IMR-90 (cell line): ENCODE data around the gene RBPJL. TPM values are rescaled to one million over a fixed set of nuclear protein-coding genes. Genes with fewer than 3 reads are reported as not detected.

ENCODE experiments used
- ATAC-seq: fragments of 200-7000 bp; cut with Tn5 transposase; 2 replicates; pipeline ENCODE4 v1.9.1; 2020; ENCODE audit warnings: low read depth, mild to moderate bottlenecking, moderate library complexity
- BruUV-seq: library from RNA; stranded (reverse); fragments of 400-500 nt; replicated peaks from 2 replicates; lab custom pipeline; 2021; lab: Mats Ljungman, UMichigan
- CTCF ChIA-PET: fragments of 300-600 bp; formaldehyde crosslinking; extraction: SDS; loops from one replicate; lab custom pipeline; 2021; ENCODE audit warnings: antibody characterized with exemption; lab: Yijun Ruan, JAX
- POLR2A ChIA-PET: fragments of 300-600 bp; sonication (Branson Sonifier 250); formaldehyde crosslinking; loops from one replicate; lab custom pipeline; 2022; ENCODE audit warnings: antibody characterized with exemption; ENCODE audit not compliant: unreplicated experiment; lab: Charles Lee
- DNase-seq: peaks from one replicate; pipeline ENCODE4 v3.0.0; 2013
- H2AFZ ChIP-seq: replicated peaks from 2 replicates; pipeline ENCODE3; 2013; ENCODE audit warnings: low read length, mild to moderate bottlenecking; ENCODE audit not compliant: poor library complexity
- H2AK5ac ChIP-seq: 2 replicates; pipeline ENCODE4 v1.6.1; 2013; ENCODE audit warnings: low read depth, low read length, inconsistent platforms
- H2AK9ac ChIP-seq: replicated peaks from 2 replicates; pipeline ENCODE3; 2013; ENCODE audit warnings: mild to moderate bottlenecking, low read depth, low read length, moderate library complexity; ENCODE audit not compliant: poor library complexity
- H2BK120ac ChIP-seq: 2 replicates; pipeline ENCODE4 v1.6.1; 2013; ENCODE audit warnings: low read depth, low read length, inconsistent platforms
- H2BK15ac ChIP-seq: 3 replicates; pipeline ENCODE4 v1.6.1; 2013; ENCODE audit warnings: low read depth, low read length, inconsistent platforms
- H2BK20ac ChIP-seq: 2 replicates; pipeline ENCODE4 v1.6.1; 2013; ENCODE audit warnings: low read depth, mild to moderate bottlenecking, inconsistent platforms, low read length, moderate library complexity
- H2BK5ac ChIP-seq: 2 replicates; pipeline ENCODE4 v1.6.1; 2013; ENCODE audit warnings: mild to moderate bottlenecking, low read depth, low read length, inconsistent platforms; ENCODE audit not compliant: poor library complexity, severe bottlenecking
- H3K14ac ChIP-seq: replicated peaks from 2 replicates; pipeline ENCODE4 v1.6.1; 2013; ENCODE audit warnings: low read depth, low read length, inconsistent platforms
- H3K18ac ChIP-seq: 2 replicates; pipeline ENCODE4 v1.6.1; 2013; ENCODE audit warnings: low read depth, low read length, control low read depth
- H3K23ac ChIP-seq: 2 replicates; pipeline ENCODE4 v1.6.1; 2013; ENCODE audit warnings: low read depth, low read length, inconsistent platforms
- H3K27ac ChIP-seq: 2 replicates; pipeline ENCODE4 v1.5.1; 2013; ENCODE audit warnings: mild to moderate bottlenecking, control low read depth, low read length; ENCODE audit not compliant: insufficient read depth
- H3K27me3 ChIP-seq: 2 replicates; pipeline ENCODE4 v1.6.1; 2013; ENCODE audit warnings: low read length; ENCODE audit not compliant: control insufficient read depth, insufficient read depth
- H3K36me3 ChIP-seq: 2 replicates; pipeline ENCODE4 v1.6.1; 2013; ENCODE audit warnings: low read length, mixed read lengths; ENCODE audit not compliant: control insufficient read depth, insufficient read depth
- H3K4ac ChIP-seq: 2 replicates; pipeline ENCODE4 v1.6.1; 2013; ENCODE audit warnings: low read depth, low read length, inconsistent platforms
- H3K4me1 ChIP-seq: 2 replicates; pipeline ENCODE4 v1.6.1; 2013; ENCODE audit warnings: low read length, mixed read lengths; ENCODE audit not compliant: control insufficient read depth, insufficient read depth
- H3K4me2 ChIP-seq: 2 replicates; pipeline ENCODE4 v1.6.1; 2013; ENCODE audit warnings: low read depth, mild to moderate bottlenecking, control low read depth, low read length, moderate library complexity
- H3K4me3 ChIP-seq: 2 replicates; pipeline ENCODE4 v1.5.1; 2013; ENCODE audit warnings: low read depth, mild to moderate bottlenecking, control low read depth, low read length, moderate library complexity; ENCODE audit not compliant: insufficient read depth
- H3K56ac ChIP-seq: 2 replicates; pipeline ENCODE4 v1.6.1; 2013; ENCODE audit warnings: low read length, inconsistent platforms; ENCODE audit not compliant: insufficient read depth; ENCODE audit errors: extremely low read depth
- H3K79me1 ChIP-seq, 2 experiments: 2 replicates each; pipeline ENCODE4 v1.6.1; 2013; ENCODE audit warnings: low read length in 2 of 2, inconsistent platforms in 1 of 2, low read depth in 1 of 2
- H3K9ac ChIP-seq: 2 replicates; pipeline ENCODE4 v1.6.1; 2013; ENCODE audit warnings: low read depth, low read length, control low read depth
- H3K9me1 ChIP-seq: 2 replicates; pipeline ENCODE4 v1.6.1; 2013; ENCODE audit warnings: low read length, inconsistent platforms; ENCODE audit not compliant: insufficient read depth
- H3K9me3 ChIP-seq: 2 replicates; pipeline ENCODE4 v1.6.1; 2013; ENCODE audit warnings: low read length; ENCODE audit not compliant: control insufficient read depth, insufficient read depth
- H4K20me1 ChIP-seq: 2 replicates; pipeline ENCODE4 v1.6.1; 2013; ENCODE audit warnings: low read length, inconsistent platforms; ENCODE audit not compliant: insufficient read depth
- H4K5ac ChIP-seq: 2 replicates; pipeline ENCODE4 v1.6.1; 2013; ENCODE audit warnings: mild to moderate bottlenecking, low read depth, low read length, control low read depth
- H4K8ac ChIP-seq, 2 experiments: 2 replicates each; pipeline ENCODE4 v1.6.1; 2013; ENCODE audit warnings: low read depth in 2 of 2, low read length in 2 of 2, control low read depth in 1 of 2, inconsistent platforms in 1 of 2
- H4K91ac ChIP-seq: 2 replicates; pipeline ENCODE4 v1.6.1; 2013; ENCODE audit warnings: low read depth, low read length, inconsistent platforms; ENCODE audit not compliant: insufficient read depth
- BHLHE40 ChIP-seq: fragments of 150-350 bp; IDR thresholded peaks from 2 replicates; pipeline ENCODE4 v1.6.1; 2016; ENCODE audit warnings: mild to moderate bottlenecking, low read depth, low read length
- CEBPB ChIP-seq: IDR thresholded peaks from 2 replicates; pipeline ENCODE4 v1.6.1; 2012; ENCODE audit warnings: low read depth, low read length, improper control_type of control experiment
- CHD1 ChIP-seq: IDR thresholded peaks from 2 replicates; pipeline ENCODE4 v1.6.1; 2012; ENCODE audit warnings: low read depth, low read length, improper control_type of control experiment
- FOS ChIP-seq: fragments of 150-350 bp; IDR thresholded peaks from 2 replicates; pipeline ENCODE4 v1.6.1; 2016; ENCODE audit warnings: low read depth, low read length
- MAFK ChIP-seq: IDR thresholded peaks from 2 replicates; pipeline ENCODE4 v1.6.1; 2012; ENCODE audit warnings: low read depth, low read length, improper control_type of control experiment
- MAZ ChIP-seq: IDR thresholded peaks from 2 replicates; pipeline ENCODE4 v1.6.1; 2012; ENCODE audit warnings: low read depth, mild to moderate bottlenecking, low read length, improper control_type of control experiment, moderate library complexity, borderline replicate concordance
- MXI1 ChIP-seq: IDR thresholded peaks from 2 replicates; pipeline ENCODE4 v1.6.1; 2012; ENCODE audit warnings: low read depth, mild to moderate bottlenecking, low read length, moderate library complexity, borderline replicate concordance
- NFE2L2 ChIP-seq: fragments of 150-350 bp; IDR thresholded peaks from 2 replicates; pipeline ENCODE4 v1.6.1; 2016; ENCODE audit warnings: low read depth, mild to moderate bottlenecking, low read length
- POLR2A ChIP-seq: IDR thresholded peaks from 2 replicates; pipeline ENCODE4 v1.6.1; 2012; ENCODE audit warnings: mild to moderate bottlenecking, low read depth, low read length
- RAD21 ChIP-seq: IDR thresholded peaks from 2 replicates; pipeline ENCODE4 v1.6.1; 2012; ENCODE audit warnings: low read length, improper control_type of control experiment
- RCOR1 ChIP-seq: IDR thresholded peaks from 2 replicates; pipeline ENCODE4 v1.6.1; 2012; ENCODE audit warnings: mild to moderate bottlenecking, low read length, improper control_type of control experiment; ENCODE audit not compliant: insufficient replicate concordance
- RFX5 ChIP-seq: IDR thresholded peaks from 2 replicates; pipeline ENCODE4 v1.8.0; 2012; ENCODE audit warnings: low read depth, mild to moderate bottlenecking, low read length, moderate library complexity
- SMC3 ChIP-seq: fragments of 150-350 bp; IDR thresholded peaks from 2 replicates; pipeline ENCODE4 v1.6.1; 2016; ENCODE audit warnings: low read depth, mild to moderate bottlenecking, antibody characterized with exemption, low read length, moderate library complexity
- WGBS, 2 experiments: methylation state at CpG; one replicate each; pipeline versions ENCODE4 v1.1.5 to v1.1.7; 2013; ENCODE audit warnings: missing lambda C conversion rate in 2 of 2; ENCODE audit not compliant: insufficient read length in 1 of 2; ENCODE audit errors: extremely low coverage in 2 of 2; 5-methylcytosine and 5-hydroxymethylcytosine counted together
- dilution Hi-C: fragments of 300-500 bp; cut with HindIII; formaldehyde crosslinking; loops from one replicate; pipeline ENCODE4 v1.14.3; 2018; ENCODE audit warnings: low sequenced_read_pairs; ENCODE audit not compliant: unreplicated experiment
- in situ Hi-C: fragments of 300-500 bp; cut with MboI; formaldehyde crosslinking; loops from 3 replicates; pipeline ENCODE4 v1.14.3; 2019; ENCODE audit warnings: low sequenced_read_pairs, inconsistent platforms, mixed read lengths
- intact Hi-C: fragments of 100-400 bp; cut with micrococcal nuclease; formaldehyde crosslinking; loops from 2 replicates; pipeline ENCODE4 v1.10.0; 2022
- polyA plus RNA-seq, 3 experiments: library from polyadenylated mRNA; depleted of rRNA; stranded (reverse); fragments of >200 nt; gene quantifications; 2 replicates each; pipeline ENCODE4 v1.2.3, GENCODE V29; 2012; ENCODE audit warnings: low replicate concordance in 1 of 3
- total RNA-seq: library from RNA; depleted of rRNA; stranded (reverse); fragments of >200 nt; gene quantifications from 2 replicates; pipeline ENCODE4 v1.2.3, GENCODE V29; 2012
- TF ChIP-seq, protein P1 (sequence below): fragments of 150-350 bp; IDR thresholded peaks from 2 replicates; pipeline ENCODE4 v1.6.1; 2017; ENCODE audit warnings: mild to moderate bottlenecking, antibody characterized with exemption, low read length, low read depth
- TF ChIP-seq, protein P2 (sequence below): fragments of 150-350 bp; IDR thresholded peaks from 2 replicates; pipeline ENCODE4 v1.6.1; 2016; ENCODE audit warnings: low read depth, mild to moderate bottlenecking, low read length, moderate library complexity, borderline replicate concordance
- TF ChIP-seq, protein P3 (sequence below): conservative IDR thresholded peaks from 2 replicates; pipeline ENCODE4 v1.5.1; 2012; ENCODE audit warnings: mild to moderate bottlenecking, low read depth, low read length, improper control_type of control experiment

Gene RBPJL
- total and polyA plus RNA-seq, 2 of the 4 experiments (the other 2 are of a cell fraction): not detected

DNA sequence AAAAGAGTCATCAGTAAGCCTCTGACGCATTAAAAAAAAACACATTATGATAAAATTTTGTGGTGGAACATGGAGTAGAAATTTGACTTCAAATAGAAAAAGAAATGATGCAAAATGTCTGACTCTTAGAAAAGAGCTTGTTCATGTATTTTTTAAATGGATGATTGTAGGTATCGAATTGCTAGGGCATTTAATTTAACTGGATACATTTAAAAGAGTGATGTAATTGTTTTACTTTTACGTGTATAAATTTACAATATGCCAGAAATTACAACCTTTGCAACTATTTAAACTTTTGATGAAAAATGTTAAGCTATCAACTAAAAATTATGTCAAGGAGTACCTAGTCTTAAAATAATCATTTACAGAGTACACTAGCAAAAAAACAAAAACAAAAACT is 46.1 kb downstream of the RBPJL start:
- H3K18ac ChIP-seq: no peak overlapping the region
- intact Hi-C loops (no loop called here), in situ Hi-C loops (no loop called here), dilution Hi-C loops (no loop called here)
- no peak overlapping the region for H3K14ac ChIP-seq
- H4K20me1 ChIP-seq: peaks cover 6% of the 10 kb centered on the region
- no peak overlapping the region for H3K4ac ChIP-seq
- no peak overlapping the region for H4K8ac ChIP-seq
- no peak overlapping the region for H2BK15ac ChIP-seq
- H2BK120ac ChIP-seq: no peak overlapping the region
- peaks cover 20% of the 10 kb centered on the region for H3K4me1 ChIP-seq
- DNase-seq (no peak), ATAC-seq (no peak)
- TF ChIP-seq RFX5 (no peak), CHD1 (no peak), CEBPB (no peak), RAD21 (no peak), FOS (no peak), SMC3 (no peak), BHLHE40 (no peak), MXI1 (no peak), MAZ (no peak), POLR2A (no peak), MAFK (no peak), NFE2L2 (no peak), RCOR1 (no peak)
- TF ChIP-seq, protein P1, sequence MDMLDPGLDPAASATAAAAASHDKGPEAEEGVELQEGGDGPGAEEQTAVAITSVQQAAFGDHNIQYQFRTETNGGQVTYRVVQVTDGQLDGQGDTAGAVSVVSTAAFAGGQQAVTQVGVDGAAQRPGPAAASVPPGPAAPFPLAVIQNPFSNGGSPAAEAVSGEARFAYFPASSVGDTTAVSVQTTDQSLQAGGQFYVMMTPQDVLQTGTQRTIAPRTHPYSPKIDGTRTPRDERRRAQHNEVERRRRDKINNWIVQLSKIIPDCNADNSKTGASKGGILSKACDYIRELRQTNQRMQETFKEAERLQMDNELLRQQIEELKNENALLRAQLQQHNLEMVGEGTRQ: no peak
- TF ChIP-seq, protein P2, sequence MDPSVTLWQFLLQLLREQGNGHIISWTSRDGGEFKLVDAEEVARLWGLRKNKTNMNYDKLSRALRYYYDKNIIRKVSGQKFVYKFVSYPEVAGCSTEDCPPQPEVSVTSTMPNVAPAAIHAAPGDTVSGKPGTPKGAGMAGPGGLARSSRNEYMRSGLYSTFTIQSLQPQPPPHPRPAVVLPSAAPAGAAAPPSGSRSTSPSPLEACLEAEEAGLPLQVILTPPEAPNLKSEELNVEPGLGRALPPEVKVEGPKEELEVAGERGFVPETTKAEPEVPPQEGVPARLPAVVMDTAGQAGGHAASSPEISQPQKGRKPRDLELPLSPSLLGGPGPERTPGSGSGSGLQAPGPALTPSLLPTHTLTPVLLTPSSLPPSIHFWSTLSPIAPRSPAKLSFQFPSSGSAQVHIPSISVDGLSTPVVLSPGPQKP: no peak
- TF ChIP-seq, protein P3, sequence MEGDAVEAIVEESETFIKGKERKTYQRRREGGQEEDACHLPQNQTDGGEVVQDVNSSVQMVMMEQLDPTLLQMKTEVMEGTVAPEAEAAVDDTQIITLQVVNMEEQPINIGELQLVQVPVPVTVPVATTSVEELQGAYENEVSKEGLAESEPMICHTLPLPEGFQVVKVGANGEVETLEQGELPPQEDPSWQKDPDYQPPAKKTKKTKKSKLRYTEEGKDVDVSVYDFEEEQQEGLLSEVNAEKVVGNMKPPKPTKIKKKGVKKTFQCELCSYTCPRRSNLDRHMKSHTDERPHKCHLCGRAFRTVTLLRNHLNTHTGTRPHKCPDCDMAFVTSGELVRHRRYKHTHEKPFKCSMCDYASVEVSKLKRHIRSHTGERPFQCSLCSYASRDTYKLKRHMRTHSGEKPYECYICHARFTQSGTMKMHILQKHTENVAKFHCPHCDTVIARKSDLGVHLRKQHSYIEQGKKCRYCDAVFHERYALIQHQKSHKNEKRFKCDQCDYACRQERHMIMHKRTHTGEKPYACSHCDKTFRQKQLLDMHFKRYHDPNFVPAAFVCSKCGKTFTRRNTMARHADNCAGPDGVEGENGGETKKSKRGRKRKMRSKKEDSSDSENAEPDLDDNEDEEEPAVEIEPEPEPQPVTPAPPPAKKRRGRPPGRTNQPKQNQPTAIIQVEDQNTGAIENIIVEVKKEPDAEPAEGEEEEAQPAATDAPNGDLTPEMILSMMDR: no peak
- no peak overlapping the region for H2BK5ac ChIP-seq
- no peaks in the 10 kb centered on the region for H3K27me3 ChIP-seq
- no peaks in the 10 kb centered on the region for H3K9me3 ChIP-seq
- no peak overlapping the region for H2BK20ac ChIP-seq
- H2AK9ac ChIP-seq: no peak overlapping the region
- no peak overlapping the region for H3K56ac ChIP-seq
- peaks cover 0 to 20% of the 10 kb centered on the region in 2 experiments; a peak in 2 of 4 replicates for H3K79me1 ChIP-seq
- ChIA-PET CTCF (interaction anchor here (0.6 to 1.7 kb wide), 5 partner anchors 10 to 94 kb away, joined by 3 to 6 read pairs (median 3); partner anchors contain the start of gene SYS1), POLR2A (no interaction called here)
- no peak overlapping the region for H2AK5ac ChIP-seq
- H3K9me1 ChIP-seq: peaks cover 7% of the 10 kb centered on the region
- no peak overlapping the region for H2AFZ ChIP-seq
- no peak overlapping the region for H3K9ac ChIP-seq
- H3K4me2 ChIP-seq: no peak overlapping the region
- H3K4me3 ChIP-seq: no peak overlapping the region
- H4K91ac ChIP-seq: no peak overlapping the region
- no peak overlapping the region for H3K27ac ChIP-seq
- H3K23ac ChIP-seq: no peak overlapping the region
- WGBS, 2 experiments: no CpG with 5 or more reads among the region's 3 CpGs
- H4K5ac ChIP-seq: no peak overlapping the region
- no TSS peak for BruUV-seq
- H3K36me3 ChIP-seq: no peaks in the 10 kb centered on the region
